GM03348 (cell line): ENCODE measurements around the gene HNF4A.

Source experiments
- DNase-seq: peaks from one replicate; pipeline ENCODE4 v3.0.0; 2012; ENCODE audit warnings: low spot score

HNF4A gene

GRCh38 chr20:44426879-44427790 is 71.6 kb downstream of the HNF4A start:
- DNase-seq = no peak

DNA sequence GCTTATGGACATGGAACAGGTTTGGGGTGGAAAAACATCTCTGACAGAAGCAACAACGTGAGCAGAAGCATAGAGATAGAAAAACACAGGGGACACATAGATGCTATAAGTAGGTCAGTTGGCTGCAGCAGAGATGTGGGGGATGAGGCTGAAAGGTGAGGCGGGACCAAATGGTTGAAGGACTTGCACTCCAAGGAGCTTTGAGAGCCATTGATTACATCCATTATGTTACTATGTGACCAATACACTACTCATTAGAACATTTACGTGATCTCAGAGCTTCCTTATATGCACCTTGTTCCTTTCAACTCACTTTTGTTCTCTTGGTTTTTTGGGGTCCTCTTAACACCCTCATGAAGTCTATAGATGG is 72.3 kb downstream of the HNF4A start:
- no peak for DNase-seq

DNA sequence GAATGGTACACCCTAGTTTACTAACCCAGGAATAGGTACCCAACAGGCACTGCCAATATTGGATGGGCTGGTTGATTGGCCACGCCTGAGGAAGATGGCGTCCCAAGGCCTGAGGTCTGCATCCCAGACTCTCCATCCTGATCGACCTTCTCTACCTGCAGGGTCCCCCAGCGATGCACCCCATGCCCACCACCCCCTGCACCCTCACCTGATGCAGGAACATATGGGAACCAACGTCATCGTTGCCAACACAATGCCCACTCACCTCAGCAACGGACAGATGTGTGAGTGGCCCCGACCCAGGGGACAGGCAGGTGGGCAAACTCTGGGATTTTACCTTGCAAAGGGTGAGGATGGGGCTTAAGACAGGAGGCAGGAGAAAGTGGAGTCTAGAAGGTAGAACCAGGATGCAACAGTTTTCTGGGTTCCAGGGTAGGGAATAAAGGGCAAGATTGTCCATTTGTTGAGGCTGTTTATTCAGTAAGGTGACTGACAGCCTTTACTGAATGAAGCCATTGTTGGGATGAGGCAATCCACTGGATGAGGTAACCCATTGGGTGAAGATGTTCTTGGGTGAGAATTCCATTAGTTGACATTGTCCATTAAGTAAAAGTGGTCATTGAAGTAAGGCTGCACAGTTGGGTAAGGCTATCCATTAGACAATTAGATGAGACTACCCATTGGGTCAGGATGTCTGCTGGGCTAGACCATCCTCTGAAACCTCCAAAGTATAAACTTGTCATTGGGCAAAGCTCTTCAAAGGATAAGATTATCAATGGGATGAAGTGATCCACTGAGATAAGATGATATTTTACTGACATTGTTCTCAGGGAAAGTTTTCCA is 72.9 kb downstream of the HNF4A start:
- DNase-seq = no peak

DNA sequence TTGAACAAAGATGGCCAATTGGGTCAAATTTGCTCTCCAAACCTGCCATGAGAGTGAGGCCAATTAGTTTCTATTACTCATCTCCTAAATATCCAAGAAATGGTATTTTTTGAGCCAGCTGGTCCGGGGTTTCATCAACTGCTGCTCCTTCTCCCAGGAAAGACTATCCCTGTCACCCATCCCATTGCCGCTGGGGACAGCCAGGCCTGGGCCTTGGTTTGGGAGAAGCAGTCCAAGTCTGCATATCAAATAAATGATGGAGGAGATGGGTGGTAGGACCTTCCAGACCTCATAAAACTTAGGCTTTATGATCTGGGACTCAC is 73.5 kb downstream of the HNF4A start:
- no peak for DNase-seq

- DNase-seq = no peak
Observed at GRCh38 chr20:44429419-44430269, 74.1 kb downstream of the HNF4A start.

GRCh38 chr20:44430270-44431065 is 75.0 kb downstream of the HNF4A start:
- no peak for DNase-seq

DNA sequence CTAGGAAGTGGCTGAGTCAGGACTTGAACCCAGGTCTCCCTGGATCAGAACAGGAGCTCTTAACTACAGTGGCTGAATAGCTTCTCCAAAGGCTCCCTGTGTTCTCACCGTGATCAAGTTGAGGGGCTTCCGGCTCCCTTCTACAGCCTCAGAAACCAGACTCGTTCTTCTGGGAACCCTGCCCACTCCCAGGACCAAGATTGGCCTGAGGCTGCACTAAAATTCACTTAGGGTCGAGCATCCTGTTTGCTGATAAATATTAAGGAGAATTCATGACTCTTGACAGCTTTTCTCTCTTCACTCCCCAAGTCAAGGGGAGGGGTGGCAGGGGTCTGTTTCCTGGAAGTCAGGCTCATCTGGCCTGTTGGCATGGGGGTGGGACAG is 75.6 kb downstream of the HNF4A start:
- DNase-seq = no peak

DNA sequence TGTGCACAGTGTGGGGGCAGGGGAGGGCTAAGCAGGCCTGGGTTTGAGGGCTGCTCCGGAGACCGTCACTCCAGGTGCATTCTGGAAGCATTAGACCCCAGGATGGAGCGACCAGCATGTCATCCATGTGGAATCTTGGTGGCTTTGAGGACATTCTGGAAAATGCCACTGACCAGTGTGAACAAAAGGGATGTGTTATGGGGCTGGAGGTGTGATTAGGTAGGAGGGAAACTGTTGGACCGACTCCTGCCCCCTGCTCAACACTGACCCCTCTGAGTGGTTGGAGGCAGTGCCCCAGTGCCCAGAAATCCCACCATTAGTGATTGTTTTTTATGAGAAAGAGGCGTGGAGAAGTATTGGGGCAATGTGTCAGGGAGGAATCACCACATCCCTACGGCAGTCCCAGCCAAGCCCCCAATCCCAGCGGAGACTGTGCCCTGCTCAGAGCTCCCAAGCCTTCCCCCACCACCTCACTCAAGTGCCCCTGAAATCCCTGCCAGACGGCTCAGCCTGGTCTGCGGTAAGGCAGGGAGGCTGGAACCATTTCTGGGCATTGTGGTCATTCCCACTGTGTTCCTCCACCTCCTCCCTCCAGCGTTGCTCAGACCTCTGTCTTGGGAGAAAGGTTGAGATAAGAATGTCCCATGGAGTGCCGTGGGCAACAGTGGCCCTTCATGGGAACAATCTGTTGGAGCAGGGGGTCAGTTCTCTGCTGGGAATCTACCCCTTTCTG is 76.2 kb downstream of the HNF4A start:
- no peak for DNase-seq

DNA sequence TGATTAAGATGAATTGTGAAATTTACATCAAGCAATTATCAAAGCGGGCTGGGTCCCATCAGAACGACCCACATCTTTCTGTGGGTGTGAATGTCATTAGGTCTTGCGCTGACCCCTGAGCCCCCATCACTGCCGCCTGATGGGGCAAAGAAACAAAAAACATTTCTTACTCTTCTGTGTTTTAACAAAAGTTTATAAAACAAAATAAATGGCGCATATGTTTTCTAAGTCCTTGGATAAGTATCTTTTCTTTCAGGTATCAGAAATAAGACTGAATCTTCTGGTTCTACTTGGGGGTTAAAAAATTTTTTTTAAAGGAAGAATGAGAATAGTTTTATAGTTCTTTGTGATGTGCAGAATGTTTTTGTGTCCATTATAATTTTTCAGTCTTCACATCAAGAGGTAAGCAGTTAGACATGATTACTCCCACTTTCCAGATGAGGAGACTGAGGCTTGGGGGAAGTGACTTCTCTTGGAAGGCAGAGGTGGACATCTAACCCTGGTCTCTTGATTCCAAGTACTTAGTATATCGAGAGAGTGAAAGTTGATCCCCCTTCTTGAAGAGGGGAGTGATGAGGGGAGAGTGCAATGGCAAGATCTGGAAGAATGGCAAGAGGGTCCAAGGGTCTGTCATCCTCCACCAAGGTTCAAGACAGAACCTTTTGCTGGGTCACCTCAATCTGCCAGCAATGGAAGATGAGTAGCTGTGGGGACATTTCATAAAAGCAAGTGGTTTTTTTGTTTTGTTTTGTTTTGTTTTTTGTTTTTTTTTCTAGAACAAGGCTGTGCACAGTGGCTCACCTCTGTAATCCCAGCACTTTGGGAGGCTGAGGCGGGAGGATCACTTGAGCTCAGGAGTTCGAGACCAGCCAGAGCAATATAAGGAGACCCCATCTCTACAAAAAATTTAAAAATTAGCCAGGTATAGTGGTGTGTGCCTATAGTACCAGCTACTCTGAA is 77.4 kb downstream of the HNF4A start:
- no peak for DNase-seq

DNA sequence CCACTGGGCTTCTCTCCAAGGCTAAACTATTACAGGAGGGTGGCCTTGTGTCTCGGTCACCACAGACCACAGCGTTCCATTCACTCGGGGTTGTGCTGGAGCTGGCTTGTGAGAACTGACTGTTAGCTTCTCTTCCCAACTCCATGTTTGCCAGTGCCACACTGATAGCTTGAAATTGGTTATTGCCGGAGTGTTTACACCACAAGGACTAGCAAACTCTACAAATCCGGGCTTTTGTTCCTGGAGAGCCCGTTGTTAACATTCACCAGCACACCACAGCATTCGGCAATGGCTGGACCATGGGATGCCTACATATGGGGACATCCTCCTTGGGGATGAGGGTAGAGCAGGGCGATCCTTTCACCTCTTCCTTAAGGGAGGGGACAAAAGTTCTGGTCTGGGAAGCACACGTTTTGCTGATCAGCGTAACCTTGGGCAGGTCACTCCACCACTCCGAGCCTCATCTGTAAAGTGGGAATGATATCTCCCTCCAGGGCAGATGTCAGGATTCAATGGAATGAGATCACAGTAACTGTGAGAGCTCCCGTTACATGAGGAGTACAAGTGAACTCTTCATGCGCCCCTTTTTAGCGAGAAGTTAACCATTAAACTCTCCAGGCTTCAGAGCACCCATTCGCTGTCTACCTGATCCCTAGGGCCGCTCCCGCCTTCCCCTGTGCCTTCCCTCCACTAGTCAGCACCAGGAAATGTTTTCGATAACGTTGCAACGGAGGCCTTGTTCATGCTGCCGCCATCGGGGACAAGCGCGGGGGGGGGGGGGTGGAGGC is 78.4 kb downstream of the HNF4A start:
- no peak for DNase-seq

- DNase-seq = no peak
Observed at GRCh38 chr20:44435630-44436335, 80.3 kb downstream of the HNF4A start.

- DNase-seq = no peak
Observed at GRCh38 chr20:44436393-44436792, 80.9 kb downstream of the HNF4A start.

GRCh38 chr20:44437497-44437896 is 82.0 kb downstream of the HNF4A start:
- no peak for DNase-seq

GRCh38 chr20:44438782-44439181 is 83.3 kb downstream of the HNF4A start:
- no peak for DNase-seq

DNA sequence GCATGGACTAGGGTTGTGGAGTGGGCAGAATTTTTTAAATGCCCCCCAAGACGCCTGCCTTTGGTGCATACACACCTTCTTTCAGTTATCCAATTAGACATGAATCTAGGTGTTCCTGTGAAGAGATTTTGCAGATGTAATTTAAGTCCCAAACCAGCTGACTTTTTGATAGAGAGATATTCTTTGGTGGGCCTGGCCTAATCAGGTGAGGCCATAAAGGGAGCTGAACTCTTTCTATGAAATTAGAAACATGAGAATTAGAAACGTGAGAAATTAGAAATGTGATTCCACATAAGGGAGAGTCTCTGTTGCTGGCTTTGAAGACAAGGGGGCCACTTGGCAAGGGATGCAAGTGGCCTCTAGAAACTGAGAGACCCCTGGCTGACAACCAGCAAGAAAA is 83.8 kb downstream of the HNF4A start:
- no peak for DNase-seq

DNA sequence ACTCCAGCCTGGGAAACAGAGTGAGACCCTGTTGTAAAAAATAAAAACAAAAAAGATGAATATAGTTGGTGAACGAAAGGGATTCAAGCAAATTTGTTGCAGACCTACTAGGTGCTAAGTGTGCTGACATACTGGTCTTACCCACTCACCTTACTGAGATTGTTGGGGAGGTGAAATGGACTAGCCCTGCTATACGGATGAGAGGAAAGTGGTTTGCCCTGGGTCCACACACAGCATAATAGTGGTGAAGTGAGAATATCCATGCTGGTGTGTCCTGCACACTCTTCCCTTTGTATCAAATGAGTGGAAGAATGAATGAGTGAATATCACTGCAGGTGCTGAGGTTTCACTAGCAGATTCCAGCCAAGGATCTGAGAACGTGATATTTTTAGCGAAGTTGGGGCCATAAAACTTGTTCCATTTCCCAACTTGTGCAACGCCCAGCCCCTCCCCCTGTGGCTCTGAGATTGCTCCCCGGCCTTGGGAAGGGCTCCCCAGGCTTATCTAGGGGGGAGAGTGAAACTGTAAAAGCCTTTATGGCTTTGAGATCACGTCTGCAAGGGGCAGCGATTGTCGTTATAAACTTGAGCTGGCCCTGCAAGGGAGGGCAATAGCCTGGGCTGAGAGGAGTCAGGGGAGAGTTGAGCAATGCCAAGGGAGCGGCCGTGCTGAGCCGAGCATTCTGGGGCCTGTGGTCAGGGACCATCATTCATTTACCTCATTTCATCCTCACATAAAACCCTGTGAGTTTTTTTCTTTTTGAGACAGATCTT is 87.0 kb downstream of the HNF4A start:
- peak; percentile 36 for DNase-seq
